Measurements from ENCODE around the gene MIOX.

MIOX gene

DNA sequence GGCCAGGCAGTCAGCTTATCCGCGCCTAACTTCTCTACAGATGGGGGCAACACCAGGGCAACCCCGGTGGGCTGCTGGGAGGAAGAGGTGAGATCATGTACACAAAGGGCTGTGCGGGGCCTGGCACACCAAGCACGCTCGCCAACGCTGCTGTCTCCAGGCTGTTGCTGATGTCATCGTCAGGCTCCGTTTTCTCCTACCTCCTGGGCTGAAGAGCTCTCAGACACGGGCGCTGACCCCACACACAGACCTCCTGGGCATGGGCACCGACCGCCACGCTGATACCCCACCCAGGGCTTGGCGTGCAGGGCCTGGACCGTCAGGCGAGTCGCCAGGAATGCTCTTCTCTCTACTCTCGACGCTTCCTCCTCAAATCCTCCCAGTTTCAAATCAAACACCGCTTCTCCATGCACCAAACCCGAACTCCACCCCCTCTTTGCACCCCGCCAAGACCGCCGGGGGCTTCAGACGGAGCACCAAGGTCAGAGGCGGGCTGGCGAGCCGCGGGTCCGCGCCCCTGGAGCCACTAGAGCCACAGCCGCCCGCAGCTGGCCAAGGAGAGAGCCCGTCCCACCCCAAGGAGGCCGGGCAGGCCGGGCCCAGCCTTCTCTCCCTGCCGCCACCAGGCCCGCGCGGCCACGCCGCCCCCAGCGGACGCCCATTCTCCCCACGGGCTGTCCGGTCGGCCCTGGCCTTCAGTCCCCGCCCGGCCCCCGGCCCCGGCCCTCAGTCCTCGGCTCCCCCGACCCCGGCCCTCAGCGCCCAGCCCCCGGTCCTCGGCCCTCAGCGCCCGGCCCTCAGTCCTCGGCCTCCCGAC, 12.6 kb upstream of the MIOX start:
- peak; percentile 57 for DNase-seq
- TF ChIP-seq, protein P1, sequence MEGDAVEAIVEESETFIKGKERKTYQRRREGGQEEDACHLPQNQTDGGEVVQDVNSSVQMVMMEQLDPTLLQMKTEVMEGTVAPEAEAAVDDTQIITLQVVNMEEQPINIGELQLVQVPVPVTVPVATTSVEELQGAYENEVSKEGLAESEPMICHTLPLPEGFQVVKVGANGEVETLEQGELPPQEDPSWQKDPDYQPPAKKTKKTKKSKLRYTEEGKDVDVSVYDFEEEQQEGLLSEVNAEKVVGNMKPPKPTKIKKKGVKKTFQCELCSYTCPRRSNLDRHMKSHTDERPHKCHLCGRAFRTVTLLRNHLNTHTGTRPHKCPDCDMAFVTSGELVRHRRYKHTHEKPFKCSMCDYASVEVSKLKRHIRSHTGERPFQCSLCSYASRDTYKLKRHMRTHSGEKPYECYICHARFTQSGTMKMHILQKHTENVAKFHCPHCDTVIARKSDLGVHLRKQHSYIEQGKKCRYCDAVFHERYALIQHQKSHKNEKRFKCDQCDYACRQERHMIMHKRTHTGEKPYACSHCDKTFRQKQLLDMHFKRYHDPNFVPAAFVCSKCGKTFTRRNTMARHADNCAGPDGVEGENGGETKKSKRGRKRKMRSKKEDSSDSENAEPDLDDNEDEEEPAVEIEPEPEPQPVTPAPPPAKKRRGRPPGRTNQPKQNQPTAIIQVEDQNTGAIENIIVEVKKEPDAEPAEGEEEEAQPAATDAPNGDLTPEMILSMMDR (IDR thresholded peaks at IDR 0.05), result no peak
- peak overlapping the region; percentile 11 for H3K27ac Mint-ChIP-seq
- peaks cover 17% of the 10 kb centered on the region for H3K27me3 Mint-ChIP-seq (ENCODE audit: low read depth, poor library complexity)
- H3K4me3 Mint-ChIP-seq, result peak overlapping the region; percentile 91
- H3K4me1 Mint-ChIP-seq, result peaks cover 65% of the 10 kb centered on the region
- no peaks in the 10 kb centered on the region for H3K36me3 Mint-ChIP-seq (ENCODE audit: low read depth)
- H3K9me3 Mint-ChIP-seq, result no peaks in the 10 kb centered on the region

DNA sequence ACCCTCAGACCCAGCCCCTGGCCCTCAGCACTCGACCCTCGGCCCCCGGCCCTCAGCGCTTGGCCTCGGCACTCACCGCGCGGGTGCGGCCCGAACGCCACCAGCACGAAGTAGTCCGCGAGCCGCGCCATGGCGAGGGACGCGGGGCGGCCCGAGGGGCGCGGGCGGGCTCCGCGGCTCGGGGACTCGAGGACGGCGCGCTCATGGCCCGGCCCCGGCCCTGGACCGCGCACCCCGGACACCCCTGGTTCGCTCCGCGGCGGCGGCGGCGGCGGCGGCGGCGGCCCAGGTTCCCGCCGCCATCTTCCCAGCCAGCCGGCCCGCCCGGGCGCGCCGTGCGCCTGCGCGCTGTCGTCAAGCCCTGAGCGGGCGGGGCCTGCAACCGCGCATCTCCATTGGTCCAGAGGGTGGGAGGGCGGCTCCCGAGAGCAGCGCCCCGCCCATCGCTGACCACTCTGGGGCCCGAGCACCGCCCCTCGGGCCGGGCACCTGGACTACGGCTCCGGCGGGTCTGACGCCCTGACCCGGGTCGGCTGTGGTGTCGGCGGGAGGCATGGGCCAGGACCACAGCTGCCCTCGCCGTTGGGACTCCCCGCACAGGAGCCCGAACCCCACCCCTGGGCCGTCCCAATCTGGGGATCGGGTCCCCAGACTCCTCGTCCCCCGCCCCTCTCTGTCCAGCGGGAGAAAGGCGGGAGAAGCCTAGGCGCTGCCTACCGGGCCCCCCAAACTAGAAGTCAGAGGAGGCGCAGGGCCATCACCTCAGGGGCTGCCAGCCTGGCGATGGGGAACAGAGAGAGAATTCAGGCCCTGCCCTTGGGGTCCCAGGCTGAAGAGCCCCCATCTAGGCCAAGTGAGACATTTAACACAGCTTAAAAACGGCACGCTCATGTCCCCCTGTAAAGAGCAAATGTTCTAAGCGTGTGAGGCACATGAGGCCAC, 11.7 kb upstream of the MIOX start, which contains the start of gene SBF1:
SBF1 (minus strand) TSS at position 326 of the 942 bp plus-strand sequence; CDS start at position 131, 195 bp downstream.
- peak within 1 kb of the TSS; percentile 91 for H3K4me3 Mint-ChIP-seq
- DNase-seq, result peak; percentile 95
- TF ChIP-seq, protein P1 (IDR thresholded peaks at IDR 0.05), result no peak
- peak within 1 kb of the TSS; percentile 11 for H3K27ac Mint-ChIP-seq
- H3K36me3 Mint-ChIP-seq (ENCODE audit: low read depth), result no peaks in the 10 kb centered on the region
- peaks cover 69% of the 10 kb centered on the region for H3K4me1 Mint-ChIP-seq
- peaks cover 3% of the 10 kb centered on the region for H3K9me3 Mint-ChIP-seq
- peaks cover 26% of the 10 kb centered on the region for H3K27me3 Mint-ChIP-seq (ENCODE audit: low read depth, poor library complexity)

DNA sequence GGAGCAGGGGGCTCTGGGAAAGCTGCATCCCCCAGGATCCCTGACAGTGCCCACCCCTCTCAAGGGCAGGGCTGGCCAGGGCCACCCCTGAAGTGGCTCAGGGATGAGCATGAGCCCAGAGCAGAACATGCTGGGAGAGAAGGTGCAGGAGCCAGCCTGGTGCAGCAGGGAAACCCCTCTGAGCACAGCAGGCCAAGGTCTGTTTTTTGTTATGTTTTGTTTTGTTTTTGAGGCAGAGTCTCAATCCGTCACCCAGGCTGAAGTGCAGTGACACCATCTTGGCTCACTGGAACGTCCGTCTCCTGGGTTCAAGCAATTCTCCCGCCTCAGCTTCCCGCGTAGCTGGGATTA, 11.0 kb upstream of the MIOX start:
- peak overlapping the region; percentile 63 for H3K4me3 Mint-ChIP-seq
- peaks cover 66% of the 10 kb centered on the region for H3K4me1 Mint-ChIP-seq
- TF ChIP-seq, protein P1 (IDR thresholded peaks at IDR 0.05), result no peak
- no peaks in the 10 kb centered on the region for H3K36me3 Mint-ChIP-seq (ENCODE audit: low read depth)
- no peak for DNase-seq
- peaks cover 8% of the 10 kb centered on the region for H3K9me3 Mint-ChIP-seq
- peaks cover 33% of the 10 kb centered on the region for H3K27me3 Mint-ChIP-seq (ENCODE audit: low read depth, poor library complexity)
- no peak overlapping the region for H3K27ac Mint-ChIP-seq

DNA sequence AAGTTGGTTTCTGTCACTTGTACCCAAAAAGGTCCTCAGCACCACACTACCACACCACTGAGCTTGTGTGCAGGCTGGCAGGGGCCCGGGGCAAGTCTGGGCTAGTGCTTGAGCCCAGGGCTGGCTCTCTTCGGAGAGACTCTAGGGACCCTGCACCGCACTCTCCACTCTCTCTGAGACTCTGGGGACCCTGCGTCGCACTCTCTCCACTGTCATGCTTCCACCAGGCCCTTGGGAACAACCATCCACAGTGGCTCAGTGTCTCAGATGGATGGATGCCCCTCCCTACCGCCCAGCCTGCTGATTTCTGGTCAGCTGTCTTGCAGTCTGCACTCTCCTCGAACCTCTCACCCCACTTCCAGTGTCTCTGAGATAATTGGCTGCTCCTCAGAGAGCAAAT, 9.8 kb upstream of the MIOX start:
- no peaks in the 10 kb centered on the region for H3K36me3 Mint-ChIP-seq (ENCODE audit: low read depth)
- H3K4me1 Mint-ChIP-seq, result peaks cover 58% of the 10 kb centered on the region
- H3K27me3 Mint-ChIP-seq (ENCODE audit: low read depth, poor library complexity), result peaks cover 36% of the 10 kb centered on the region
- no peak for DNase-seq
- H3K27ac Mint-ChIP-seq, result no peak overlapping the region
- peaks cover 8% of the 10 kb centered on the region for H3K9me3 Mint-ChIP-seq
- TF ChIP-seq, protein P1 (IDR thresholded peaks at IDR 0.05), result no peak
- H3K4me3 Mint-ChIP-seq, result peak overlapping the region; percentile 39

DNA sequence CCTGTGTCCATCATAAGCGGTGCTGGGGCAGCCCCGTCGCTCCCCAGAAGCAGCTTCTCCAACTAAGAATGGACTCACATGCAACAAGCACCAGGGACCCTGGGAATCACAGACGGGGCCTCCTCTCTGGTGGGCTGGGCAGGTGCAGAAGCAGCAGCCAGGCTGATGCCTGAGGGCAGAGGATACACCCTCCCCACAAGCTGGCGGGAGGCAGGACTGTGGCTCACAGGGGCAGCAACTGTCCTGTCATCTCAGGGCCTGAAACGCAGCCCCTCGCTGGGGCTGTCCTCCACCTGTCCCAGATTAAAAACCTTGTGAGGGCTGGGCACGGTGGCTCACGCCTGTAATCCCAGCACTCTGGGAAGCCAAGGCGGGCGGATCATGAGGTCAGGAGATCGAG, 8.7 kb upstream of the MIOX start:
- DNase-seq, result no peak
- TF ChIP-seq, protein P1 (IDR thresholded peaks at IDR 0.05), result no peak
- Mint-ChIP-seq H3K36me3 (ENCODE audit: low read depth) (no peaks in the 10 kb centered on the region), H3K27ac (no peak overlapping the region), H3K4me3 (no peak overlapping the region), H3K27me3 (ENCODE audit: low read depth, poor library complexity) (peaks cover 36% of the 10 kb centered on the region), H3K4me1 (peaks cover 47% of the 10 kb centered on the region), H3K9me3 (peaks cover 8% of the 10 kb centered on the region)
